GM21723 (cell line): ENCODE measurements around the gene SPTY2D1.

ENCODE experiments used
- ATAC-seq: cut with Tn5 transposase; IDR thresholded peaks from one replicate; pipeline ENCODE4 v1.9.1; 2021; ENCODE audit warnings: mild to moderate bottlenecking, moderate library complexity; ENCODE audit not compliant: unreplicated experiment

The SPTY2D1 gene

GRCh38 chr11:18566406-18566805 is 67.7 kb downstream of the SPTY2D1 start:
- no peak for ATAC-seq

- no peak for ATAC-seq
Measured at GRCh38 chr11:18564149-18564548, 70.0 kb downstream of the SPTY2D1 start.

GRCh38 chr11:18563090-18563730 is 70.9 kb downstream of the SPTY2D1 start:
- ATAC-seq, result no peak
